ENCODE results near the gene ABO.
"Not testable (repeated sequence)": the region's sequence is repeated elsewhere in the genome, so short reads cannot be mapped to it uniquely, and the experiment has no call there.

The ABO gene

GRCh38 chr9:133286523-133286922 is 11.5 kb upstream of the ABO start:
- DNase-seq = no peak

- DNase-seq = no peak
These were observed 10.3 kb upstream of the ABO start for GRCh38 chr9:133285252-133285775.

DNA sequence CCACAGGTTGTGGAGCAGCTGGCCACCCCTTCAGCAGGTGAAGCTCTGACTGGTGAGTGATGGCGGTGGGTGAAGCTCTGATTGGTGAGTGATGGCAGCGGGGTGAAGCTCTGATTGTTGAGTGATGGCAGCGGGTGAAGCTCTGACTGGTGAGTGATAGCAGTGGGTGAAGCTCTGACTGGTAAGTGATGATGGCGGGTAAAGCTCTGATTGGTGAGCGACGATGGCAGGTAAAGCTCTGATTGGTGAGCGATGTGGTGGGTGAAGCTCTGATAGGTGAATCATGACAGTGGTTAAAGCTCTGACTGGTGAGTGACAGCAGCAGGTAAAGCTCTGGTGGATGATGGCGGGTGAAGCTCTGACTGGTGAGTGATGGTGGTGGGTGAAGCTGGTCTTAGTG is 9.4 kb upstream of the ABO start:
- no peak for DNase-seq

- not testable (repeated sequence) for DNase-seq
These were observed 8.4 kb upstream of the ABO start for GRCh38 chr9:133283255-133284032.

GRCh38 chr9:133282464-133283238 is 7.7 kb upstream of the ABO start:
- DNase-seq = no peak

DNA sequence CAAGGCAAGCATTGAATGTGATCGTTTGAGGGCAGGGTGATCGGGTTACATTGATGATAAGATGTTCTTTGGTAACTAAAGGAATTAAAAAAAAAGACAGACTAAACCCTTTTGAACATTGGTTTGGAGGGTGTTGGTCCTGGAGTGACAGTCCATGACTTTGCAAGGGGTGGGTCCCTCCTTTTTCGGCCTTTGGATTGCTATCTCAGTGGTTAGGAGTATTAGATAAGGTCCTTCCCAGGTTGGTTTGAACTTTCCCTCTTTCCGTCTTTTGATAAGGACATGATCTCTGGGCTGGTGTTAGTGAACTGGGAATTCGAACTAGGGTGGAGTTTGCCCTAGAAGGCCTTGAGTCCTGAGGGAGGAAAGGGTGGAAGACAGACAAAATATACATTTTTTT is 5.4 kb upstream of the ABO start:
- DNase-seq = no peak

- DNase-seq = no peak
These were observed 3.4 kb upstream of the ABO start for GRCh38 chr9:133278161-133279114.

DNA sequence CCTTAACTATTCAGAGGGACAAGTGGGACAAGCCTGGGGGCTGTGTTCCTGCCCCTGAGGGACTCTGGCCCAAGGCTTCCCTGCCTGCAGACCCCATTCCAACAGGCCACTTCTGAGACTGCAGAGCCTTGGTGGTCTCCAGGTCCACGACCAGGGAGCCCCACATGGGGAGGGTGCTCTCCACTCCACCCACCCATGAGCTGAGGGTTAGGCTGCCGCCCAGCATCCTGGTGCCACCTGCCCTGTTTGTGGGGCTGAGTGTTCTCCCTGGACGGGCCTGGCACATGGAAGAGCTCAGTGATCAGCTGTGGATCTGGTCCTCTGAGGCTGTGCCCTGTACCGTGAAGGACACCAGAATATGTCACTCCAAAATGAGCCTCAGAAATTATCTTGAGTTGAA is 2.5 kb upstream of the ABO start:
- DNase-seq = no peak

- no peak for DNase-seq
These were observed 1.9 kb upstream of the ABO start for GRCh38 chr9:133276923-133277322.

- DNase-seq = no peak
These were observed 1.2 kb upstream of the ABO start for GRCh38 chr9:133276001-133276884.

DNA sequence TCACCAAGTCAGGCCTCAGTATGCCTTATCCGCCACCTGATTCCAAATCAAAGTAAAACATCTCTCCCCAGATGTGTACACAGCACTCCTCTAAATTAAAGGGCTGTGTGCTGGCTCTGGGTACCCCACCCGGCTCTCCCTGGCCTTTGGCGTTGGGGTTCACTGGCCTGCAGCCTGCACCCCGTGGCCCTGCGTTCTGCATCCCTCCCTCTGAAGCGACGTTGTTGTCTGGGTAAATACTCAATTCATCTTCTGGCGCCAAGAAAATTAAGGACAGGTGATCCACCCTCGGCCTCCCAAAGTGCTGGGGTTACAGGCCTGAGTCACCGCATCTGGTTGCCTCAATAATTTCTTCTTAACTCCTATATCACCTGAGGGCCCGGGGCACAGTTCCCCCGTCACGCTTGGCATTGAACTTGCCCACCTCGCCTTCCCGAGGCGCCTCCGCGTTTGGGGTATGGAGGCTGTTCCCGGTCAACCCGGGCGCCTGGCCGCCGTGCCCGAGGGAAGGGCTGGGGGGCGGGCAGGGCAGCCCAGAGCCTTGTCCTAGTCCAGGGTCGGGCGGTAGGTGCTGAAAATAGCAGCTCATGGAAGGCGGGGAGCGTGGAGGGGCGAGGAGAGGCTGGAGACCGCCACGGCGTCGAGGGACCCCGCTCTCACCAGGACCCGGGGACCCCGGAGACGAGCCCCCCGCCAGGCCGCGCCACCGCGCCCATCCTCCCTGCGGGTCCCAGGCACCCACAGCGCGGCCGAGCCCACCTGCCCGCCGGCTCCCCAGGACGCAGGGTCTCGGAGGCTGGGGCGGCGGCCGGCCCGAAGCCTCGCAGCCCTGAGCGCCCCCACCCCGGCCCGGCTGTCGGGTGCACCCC is 531 bp downstream of the ABO start:
- DNase-seq = no peak

DNA sequence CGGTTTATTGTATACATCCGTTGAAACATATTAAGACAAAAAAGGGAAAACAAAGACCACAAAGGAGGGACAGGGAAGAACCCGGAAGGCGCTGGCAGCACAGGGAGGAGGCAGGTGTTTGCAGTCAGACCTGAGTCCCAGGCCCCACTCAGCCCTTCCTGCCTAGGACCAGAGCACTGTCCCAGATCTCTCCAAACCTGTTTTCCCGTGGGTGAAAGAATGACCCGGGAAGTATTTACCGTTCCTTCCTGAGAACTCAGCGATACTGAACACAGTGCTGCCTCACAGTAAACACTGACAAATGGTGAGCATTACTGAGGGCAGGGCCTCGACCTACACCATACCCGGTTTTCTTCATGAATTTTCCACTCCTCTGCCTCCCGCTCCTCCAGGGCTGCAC is 1.2 kb downstream of the ABO start:
- no peak for DNase-seq

GRCh38 chr9:133273098-133273497 is 1.9 kb downstream of the ABO start:
- DNase-seq = no peak

DNA sequence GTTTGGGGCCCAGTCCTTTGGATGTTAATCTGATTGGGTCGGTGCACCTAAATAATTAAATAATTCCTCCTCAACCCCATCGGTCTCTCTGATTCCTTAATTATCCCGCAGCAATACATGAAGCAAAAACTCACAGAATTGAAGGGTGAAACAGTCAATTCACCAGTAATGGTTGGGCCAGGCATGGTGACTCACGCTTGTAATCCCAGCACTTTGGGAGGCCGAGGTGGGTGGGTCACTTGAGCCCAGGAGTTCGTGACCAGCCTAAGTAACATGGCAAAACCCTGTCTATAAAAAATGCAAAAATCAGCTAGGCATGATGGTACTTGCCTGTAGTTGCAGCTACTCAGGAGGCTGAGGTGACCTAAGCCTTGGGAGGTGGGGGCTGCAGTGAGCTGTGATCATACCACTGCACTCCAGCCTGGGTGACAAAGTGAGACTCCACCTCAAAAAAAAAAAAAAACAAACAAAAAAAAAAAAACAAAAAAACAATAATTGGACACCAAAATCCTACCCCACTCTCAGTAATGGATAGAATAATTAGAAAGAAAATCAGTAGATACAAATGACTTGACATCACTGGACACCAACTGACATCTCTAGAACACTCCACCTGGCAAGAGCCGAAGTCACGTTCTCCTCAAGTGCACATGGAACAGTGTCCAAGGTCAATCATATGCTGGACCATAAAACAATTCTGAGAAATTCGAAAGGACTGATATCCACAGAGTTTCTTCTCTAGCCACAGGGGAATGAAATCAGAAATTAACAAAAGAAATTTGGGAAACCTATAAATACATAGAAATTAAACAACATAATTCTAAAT is 5.3 kb downstream of the ABO start:
- no peak for DNase-seq

DNA sequence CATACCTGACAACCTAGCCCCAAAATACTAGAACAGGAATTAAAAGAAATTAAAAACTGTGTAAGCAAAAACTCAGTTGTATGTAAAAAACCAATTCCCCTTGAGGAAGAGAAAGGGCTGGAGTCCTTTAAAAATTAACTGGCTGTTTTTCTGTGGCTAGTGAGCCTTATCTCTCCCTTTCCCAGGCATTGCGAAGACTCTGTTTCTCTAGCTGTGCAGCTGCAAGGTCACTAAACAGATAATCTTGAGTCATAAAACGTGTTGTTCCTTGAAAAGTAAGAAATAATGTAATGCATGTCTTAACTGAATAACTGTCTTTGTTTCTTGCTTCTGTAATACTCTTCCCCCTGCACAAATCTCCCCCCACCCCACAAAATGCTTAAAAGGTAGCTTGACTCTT is 5.9 kb downstream of the ABO start:
- not testable (repeated sequence) for DNase-seq

DNA sequence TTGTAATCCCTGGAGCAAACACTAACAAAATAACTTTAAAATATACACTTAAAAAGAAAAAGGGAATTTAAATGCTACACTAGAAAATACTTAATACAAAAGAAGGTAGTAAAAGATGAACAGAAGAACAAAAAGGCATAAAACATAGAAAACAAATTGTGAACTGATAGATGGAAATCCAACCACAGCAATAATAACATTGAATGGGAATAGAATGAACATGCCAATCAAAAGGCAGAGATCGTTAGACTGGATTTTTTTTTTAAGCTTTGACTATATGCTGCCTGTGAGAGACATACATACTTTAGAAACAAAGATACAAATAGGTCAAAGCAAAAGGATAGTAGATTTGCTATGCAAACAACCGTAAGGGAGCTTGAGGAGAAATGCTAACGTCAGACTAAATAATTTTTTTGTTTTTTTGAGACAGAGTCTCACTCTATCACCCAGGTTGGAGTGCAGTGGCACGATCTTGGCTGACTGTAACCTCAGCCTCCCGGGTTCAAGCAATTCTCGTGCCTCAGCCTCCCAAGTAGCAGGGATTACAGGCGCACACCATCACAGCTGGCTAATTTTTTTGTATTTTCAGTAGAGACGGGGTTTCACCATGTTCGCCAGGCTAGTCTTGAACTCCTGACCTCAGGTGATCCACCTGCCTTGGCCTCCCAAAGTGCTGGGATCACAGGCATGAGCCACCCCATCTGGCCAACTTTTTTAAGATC is 6.5 kb downstream of the ABO start:
- no peak for DNase-seq

GRCh38 chr9:133264235-133264764 is 10.7 kb downstream of the ABO start:
- no peak for DNase-seq

DNA sequence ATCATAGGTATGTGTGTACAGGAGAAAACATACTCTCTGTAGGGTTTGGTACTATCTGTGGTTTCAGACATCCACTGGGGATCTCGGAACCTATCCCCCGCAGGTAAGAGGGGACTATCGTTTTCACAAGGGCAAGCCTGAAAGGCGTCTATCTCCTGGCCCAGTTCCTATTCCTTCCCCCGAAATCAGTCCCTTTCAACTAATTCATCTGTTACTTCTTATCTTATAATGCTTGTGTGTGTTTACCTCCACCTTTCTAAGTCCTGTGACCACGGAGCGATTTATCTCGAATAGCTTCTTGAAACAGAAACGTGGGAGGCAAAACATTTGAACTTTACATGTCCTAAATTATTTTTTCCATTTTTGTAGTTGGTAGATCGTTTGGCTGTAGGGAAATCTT is 11.4 kb downstream of the ABO start:
- DNase-seq = no peak

DNA sequence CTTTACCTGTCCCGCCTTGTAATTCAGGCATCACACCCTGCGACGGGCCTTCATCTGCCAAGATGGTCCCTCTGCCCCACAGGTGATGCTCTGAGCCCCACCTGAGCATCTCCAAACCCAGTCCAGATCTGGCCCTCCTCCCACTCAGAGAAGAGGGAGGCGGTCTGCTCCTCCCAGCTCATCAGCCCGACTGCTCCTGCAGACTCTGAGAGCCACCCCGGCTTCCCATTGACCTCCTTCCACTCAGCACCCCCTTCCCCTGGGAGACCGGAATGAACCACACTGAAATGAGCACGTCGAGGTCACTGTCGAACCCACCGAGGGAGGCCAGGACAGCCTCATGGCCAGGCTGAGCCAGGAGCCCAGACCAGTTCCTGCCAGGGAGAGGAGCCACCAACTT is 12.8 kb downstream of the ABO start:
- no peak for DNase-seq
